Measurements from ENCODE around the gene SYT13.

The SYT13 gene

GRCh38 chr11:45218705-45219104 is 67.4 kb downstream of the SYT13 start:
- no peak for DNase-seq (ENCODE audit: low spot score)

GRCh38 chr11:45217991-45218390 is 68.2 kb downstream of the SYT13 start:
- no peak for DNase-seq (ENCODE audit: low spot score)

GRCh38 chr11:45216901-45217300 is 69.2 kb downstream of the SYT13 start:
- no peak for DNase-seq (ENCODE audit: low spot score)

GRCh38 chr11:45216031-45216430 is 70.1 kb downstream of the SYT13 start:
- DNase-seq (ENCODE audit: low spot score) = no peak

GRCh38 chr11:45215098-45215865 is 70.9 kb downstream of the SYT13 start:
- no peak for DNase-seq (ENCODE audit: low spot score)

GRCh38 chr11:45213717-45214116 is 72.4 kb downstream of the SYT13 start:
- no peak for DNase-seq (ENCODE audit: low spot score)

GRCh38 chr11:45213316-45213665 is 72.8 kb downstream of the SYT13 start:
- DNase-seq (ENCODE audit: low spot score) = no peak

- DNase-seq (ENCODE audit: low spot score) = no peak
These were observed 73.4 kb downstream of the SYT13 start for GRCh38 chr11:45212566-45213315.

- DNase-seq (ENCODE audit: low spot score) = no peak
These were observed 74.4 kb downstream of the SYT13 start for GRCh38 chr11:45211732-45212131.

GRCh38 chr11:45210846-45211245 is 75.3 kb downstream of the SYT13 start:
- DNase-seq (ENCODE audit: low spot score) = no peak

GRCh38 chr11:45209891-45210699 is 76.0 kb downstream of the SYT13 start:
- peak; percentile 49 for DNase-seq (ENCODE audit: low spot score)

GRCh38 chr11:45209000-45209879 is 76.9 kb downstream of the SYT13 start:
- no peak for DNase-seq (ENCODE audit: low spot score)

GRCh38 chr11:45208135-45208534 is 78.0 kb downstream of the SYT13 start:
- no peak for DNase-seq (ENCODE audit: low spot score)

- no peak for DNase-seq (ENCODE audit: low spot score)
These were observed 80.2 kb downstream of the SYT13 start for GRCh38 chr11:45205978-45206377.

GRCh38 chr11:45204761-45205160 is 81.4 kb downstream of the SYT13 start:
- no peak for DNase-seq (ENCODE audit: low spot score)

- DNase-seq (ENCODE audit: low spot score) = no peak
These were observed 92.4 kb downstream of the SYT13 start for GRCh38 chr11:45193695-45194094.
